K562 (cell line): ENCODE data around the gene MCM5. TPM values are rescaled to one million over a fixed set of nuclear protein-coding genes. Genes with fewer than 3 reads are reported as not detected.
A peak's percentile ranks its signal among the peaks of the same experiment; 100 is the strongest.

Experiments used
- BRCA1 ChIP-seq, 2 experiments: fragments of 450-650 bp in 1 of 2; sonication (generic) in 1 of 2; formaldehyde crosslinking in 1 of 2; IDR thresholded peaks; 2 replicates each; pipeline versions ENCODE4 v1.5.0 to v1.6.1; 2017 to 2020; ENCODE audit warnings: mild to moderate bottlenecking in 1 of 2, missing genetic modification reagents in 1 of 2
- COPS2 ChIP-seq: fragments of 450-650 bp; conservative IDR thresholded peaks from 2 replicates; pipeline ENCODE4 v1.6.1; 2016; ENCODE audit warnings: mild to moderate bottlenecking, moderate library complexity
- ETV5 ChIP-seq: sonication (generic); formaldehyde crosslinking; IDR thresholded peaks from 2 replicates; pipeline ENCODE4 v1.4.0; 2020; ENCODE audit warnings: low read depth, mild to moderate bottlenecking, missing genetic modification reagents
- IFI16 ChIP-seq: fragments of 250-450 bp; sonication (Bioruptor Pico); IDR thresholded peaks from 2 replicates; pipeline ENCODE4 v2.1.2; 2022; ENCODE audit warnings: mild to moderate bottlenecking, inconsistent platforms
- KDM4B ChIP-seq, 2 experiments: fragments of 450-650 bp in 1 of 2; sonication (generic) in 1 of 2; IDR thresholded peaks; 2 replicates each; pipeline ENCODE4 v1.6.1; 2016 to 2017; ENCODE audit warnings: borderline replicate concordance in 2 of 2, antibody characterized with exemption in 1 of 2, low read depth in 1 of 2, mild to moderate bottlenecking in 1 of 2
- KLF1 ChIP-seq: fragments of 450-650 bp; IDR thresholded peaks from 2 replicates; pipeline ENCODE4 v1.6.1; 2016; ENCODE audit warnings: missing genetic modification characterization, missing compliant biosample characterization
- KLF16 ChIP-seq: IDR thresholded peaks from 2 replicates; pipeline ENCODE4 v1.6.1; 2016; ENCODE audit warnings: antibody characterized with exemption
- NFE2 ChIP-seq: IDR thresholded peaks from 2 replicates; pipeline ENCODE4 v1.6.1; 2014; ENCODE audit warnings: antibody characterized with exemption, low read depth
- NR2C1 ChIP-seq, 2 experiments: fragments of 450-650 bp; IDR thresholded peaks; 2 replicates each; pipeline ENCODE4 v1.6.1; 2017; ENCODE audit warnings: mild to moderate bottlenecking in 2 of 2, antibody characterized with exemption in 1 of 2, inconsistent platforms in 1 of 2, missing compliant biosample characterization in 1 of 2, missing genetic modification characterization in 1 of 2
- PHB2 ChIP-seq: fragments of 450-650 bp; IDR thresholded peaks from 2 replicates; pipeline ENCODE4 v1.6.1; 2017; ENCODE audit warnings: low read depth
- SAP30 ChIP-seq: fragments of 200-600 bp; sonication (generic); IDR thresholded peaks from 2 replicates; pipeline ENCODE4 v1.6.1; 2012; ENCODE audit warnings: borderline replicate concordance, low read depth, mild to moderate bottlenecking, moderate library complexity, low read length, control low read depth, inconsistent platforms; ENCODE audit not compliant: insufficient read depth, poor library complexity, severe bottlenecking
- SMARCA5 ChIP-seq: fragments of 450-650 bp; IDR thresholded peaks from 2 replicates; pipeline ENCODE4 v1.6.1; 2016
- SMC3 ChIP-seq: conservative IDR thresholded peaks from 2 replicates; pipeline ENCODE4 v1.6.1; 2011; ENCODE audit warnings: low read depth, low read length, improper control_type of control experiment; ENCODE audit not compliant: insufficient read depth
- TAF1 ChIP-seq: IDR thresholded peaks from 2 replicates; pipeline ENCODE4 v1.6.1; 2011; ENCODE audit warnings: mild to moderate bottlenecking, low read length, moderate library complexity; ENCODE audit not compliant: insufficient read depth, control insufficient read depth, severe bottlenecking; ENCODE audit errors: extremely low read depth
- TAF15 ChIP-seq: fragments of 200-400 bp; formaldehyde crosslinking; IDR thresholded peaks from 2 replicates; pipeline ENCODE4 v1.6.1; 2017; ENCODE audit warnings: mild to moderate bottlenecking, low read depth, low read length, moderate library complexity
- ZFP36 ChIP-seq: fragments of 150-350 bp; IDR thresholded peaks from 2 replicates; pipeline ENCODE4 v1.6.1; 2018; ENCODE audit warnings: low read length, low read depth; ENCODE audit not compliant: partially characterized antibody
- ZNF146 ChIP-seq: IDR thresholded peaks from one replicate; pipeline ENCODE4 v1.6.1; 2018; ENCODE audit warnings: missing compliant biosample characterization; ENCODE audit not compliant: unreplicated experiment
- ZNF311 ChIP-seq: fragments of 250-450 bp; sonication (Bioruptor Pico); IDR thresholded peaks from 2 replicates; pipeline ENCODE4 v1.4.0; 2020; ENCODE audit warnings: mild to moderate bottlenecking, moderate library complexity
- ZNF316 ChIP-seq: fragments of 450-650 bp; IDR thresholded peaks from 2 replicates; pipeline ENCODE4 v1.6.1; 2016
- ZNF707 ChIP-seq: fragments of 250-450 bp; sonication (Bioruptor Pico); conservative IDR thresholded peaks from 2 replicates; pipeline ENCODE4 v1.8.0; 2022; ENCODE audit warnings: inconsistent platforms, mild to moderate bottlenecking, moderate library complexity
- ZNF75A ChIP-seq: fragments of 450-650 bp; formaldehyde crosslinking; IDR thresholded peaks from 2 replicates; pipeline ENCODE4 v1.4.0; 2020; ENCODE audit warnings: mild to moderate bottlenecking
- polyA plus RNA-seq, 8 experiments: library from polyadenylated mRNA; depleted of rRNA in 4 of 8; stranded (reverse) in 5 of 8; unstranded in 3 of 8; fragments of >200 nt; fragmentation: Nextera tagmentation in 2 of 8; fragmentation: Illumina TruSeq in 1 of 8; extraction: Ambion mirVana in 2 of 8; extraction: Trizol in 1 of 8; gene quantifications; 2 replicates each; pipeline versions ENCODE4 v1.2.1 to v1.2.3, GENCODE V29; 2011 to 2014; ENCODE audit warnings: inconsistent platforms in 1 of 8, missing spikeins in 1 of 8
- total RNA-seq, 7 experiments: library from RNA; depleted of rRNA in 6 of 7; stranded (reverse); fragments of >200 nt in 6 of 7; fragmentation: Illumina TruSeq in 2 of 7; extraction: Trizol in 2 of 7; gene quantifications; 2 replicates each; pipeline versions ENCODE4 v1.2.1 to v1.2.3, GENCODE V29; 2011 to 2021; ENCODE audit warnings: low replicate concordance in 1 of 7
- TF ChIP-seq, protein P1 (sequence below): fragments of 450-650 bp; IDR thresholded peaks from 2 replicates; pipeline ENCODE4 v1.6.1; 2016; ENCODE audit warnings: antibody characterized with exemption
- TF ChIP-seq, protein P2 (sequence below), 2 experiments: IDR thresholded peaks in 1 of 2; conservative IDR thresholded peaks in 1 of 2; 2 replicates each; pipeline ENCODE4 v1.6.1; 2016; ENCODE audit warnings: low read depth in 2 of 2, mild to moderate bottlenecking in 1 of 2, missing compliant biosample characterization in 1 of 2, missing genetic modification characterization in 1 of 2, moderate library complexity in 1 of 2
- TF ChIP-seq, protein P3 (sequence below): sonication (generic); formaldehyde crosslinking; IDR thresholded peaks from 2 replicates; pipeline ENCODE4 v1.5.0; 2020; ENCODE audit warnings: missing genetic modification reagents

Gene MCM5
- total and polyA plus RNA-seq, 9 of the 15 experiments (the other 6 are each of a cell fraction or from before 2014, with no cell fraction given): 5.6 to 180 (median 66.1) TPM

- TF ChIP-seq NR2C1 (IDR thresholded peaks at IDR 0.05): no peak
- no peak for TF ChIP-seq NR2C1 (tag; IDR thresholded peaks at IDR 0.05)
- TF ChIP-seq KDM4B (IDR thresholded peaks at IDR 0.05; ENCODE audit: borderline replicate concordance in 2 of 2, low read depth in 1 of 2): no peak
- no peak for TF ChIP-seq ZFP36
- TF ChIP-seq ZNF146: no peak
- no peak for TF ChIP-seq SAP30
- TF ChIP-seq KLF1 (tag): no peak
- TF ChIP-seq SMARCA5: peak; percentile 32; the same call in 1 of the 2 replicates
- TF ChIP-seq TAF1: peak; percentile 8
- TF ChIP-seq ZNF311 (CRISPR knock-in tag): no peak
- no peak for TF ChIP-seq TAF15
- no peak for TF ChIP-seq NFE2
- no peak for TF ChIP-seq IFI16 (CRISPR knock-in tag)
- TF ChIP-seq, protein P1, sequence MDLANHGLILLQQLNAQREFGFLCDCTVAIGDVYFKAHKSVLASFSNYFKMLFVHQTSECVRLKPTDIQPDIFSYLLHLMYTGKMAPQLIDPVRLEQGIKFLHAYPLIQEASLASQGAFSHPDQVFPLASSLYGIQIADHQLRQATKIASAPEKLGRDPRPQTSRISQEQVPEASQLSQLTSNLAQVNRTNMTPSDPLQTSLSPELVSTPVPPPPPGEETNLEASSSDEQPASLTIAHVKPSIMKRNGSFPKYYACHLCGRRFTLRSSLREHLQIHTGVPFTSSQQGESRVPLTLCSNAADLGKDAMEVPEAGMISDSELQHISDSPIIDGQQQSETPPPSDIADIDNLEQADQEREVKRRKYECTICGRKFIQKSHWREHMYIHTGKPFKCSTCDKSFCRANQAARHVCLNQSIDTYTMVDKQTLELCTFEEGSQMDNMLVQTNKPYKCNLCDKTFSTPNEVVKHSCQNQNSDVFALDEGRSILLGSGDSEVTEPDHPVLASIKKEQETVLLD: no peak
- no peak for TF ChIP-seq KLF16
- TF ChIP-seq, protein P2, sequence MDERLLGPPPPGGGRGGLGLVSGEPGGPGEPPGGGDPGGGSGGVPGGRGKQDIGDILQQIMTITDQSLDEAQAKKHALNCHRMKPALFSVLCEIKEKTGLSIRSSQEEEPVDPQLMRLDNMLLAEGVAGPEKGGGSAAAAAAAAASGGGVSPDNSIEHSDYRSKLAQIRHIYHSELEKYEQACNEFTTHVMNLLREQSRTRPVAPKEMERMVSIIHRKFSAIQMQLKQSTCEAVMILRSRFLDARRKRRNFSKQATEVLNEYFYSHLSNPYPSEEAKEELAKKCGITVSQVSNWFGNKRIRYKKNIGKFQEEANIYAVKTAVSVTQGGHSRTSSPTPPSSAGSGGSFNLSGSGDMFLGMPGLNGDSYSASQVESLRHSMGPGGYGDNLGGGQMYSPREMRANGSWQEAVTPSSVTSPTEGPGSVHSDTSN (CRISPR knock-in tag; IDR thresholded peaks at IDR 0.05; ENCODE audit: low read depth): no peak
- TF ChIP-seq, protein P2 (tag; conservative IDR thresholded peaks at IDR 0.05; ENCODE audit: low read depth): no peak
- no peak for TF ChIP-seq SMC3
- TF ChIP-seq, protein P3, sequence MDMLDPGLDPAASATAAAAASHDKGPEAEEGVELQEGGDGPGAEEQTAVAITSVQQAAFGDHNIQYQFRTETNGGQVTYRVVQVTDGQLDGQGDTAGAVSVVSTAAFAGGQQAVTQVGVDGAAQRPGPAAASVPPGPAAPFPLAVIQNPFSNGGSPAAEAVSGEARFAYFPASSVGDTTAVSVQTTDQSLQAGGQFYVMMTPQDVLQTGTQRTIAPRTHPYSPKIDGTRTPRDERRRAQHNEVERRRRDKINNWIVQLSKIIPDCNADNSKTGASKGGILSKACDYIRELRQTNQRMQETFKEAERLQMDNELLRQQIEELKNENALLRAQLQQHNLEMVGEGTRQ (CRISPR knock-in tag): no peak
- no peak for TF ChIP-seq ZNF316
- no peak for TF ChIP-seq PHB2
- TF ChIP-seq ZNF707 (CRISPR knock-in tag): no peak
- TF ChIP-seq ZNF75A (CRISPR knock-in tag): no peak
- TF ChIP-seq BRCA1 (IDR thresholded peaks at IDR 0.05): no peak
- TF ChIP-seq BRCA1 (CRISPR knock-in tag; IDR thresholded peaks at IDR 0.05): no peak
- no peak for TF ChIP-seq ETV5 (CRISPR knock-in tag)
- TF ChIP-seq COPS2: no peak
These were observed 744 bp upstream of the MCM5 start (continued) for GRCh38 chr22:35399114-35399677.
